IPS DF 6.9 (cell line): ENCODE results near the gene TOP2A.
A peak's percentile ranks its signal among the peaks of the same experiment; 100 is the strongest.

Source experiments
- DNase-seq: peaks from one replicate; pipeline ENCODE4 v3.0.0-alpha.2; 2013; ENCODE audit warnings: low read depth, low spot score
- H3K27ac ChIP-seq: one replicate; pipeline ENCODE4 v1.5.1; 2013; ENCODE audit warnings: low read length, control low read depth
- H3K27me3 ChIP-seq: 2 replicates; pipeline ENCODE4 v1.6.1; 2013; ENCODE audit warnings: mild to moderate bottlenecking, low read length; ENCODE audit not compliant: control insufficient read depth, insufficient read depth
- H3K36me3 ChIP-seq: 2 replicates; pipeline ENCODE4 v1.6.1; 2013; ENCODE audit warnings: low read length; ENCODE audit not compliant: control insufficient read depth, insufficient read depth
- H3K4me1 ChIP-seq: 2 replicates; pipeline ENCODE4 v1.6.1; 2013; ENCODE audit warnings: low read length; ENCODE audit not compliant: control insufficient read depth, insufficient read depth
- H3K4me3 ChIP-seq: 2 replicates; pipeline ENCODE4 v1.5.1; 2013; ENCODE audit warnings: mild to moderate bottlenecking, low read length
- H3K9me3 ChIP-seq: 2 replicates; pipeline ENCODE4 v1.6.1; 2013; ENCODE audit warnings: low read length, inconsistent platforms; ENCODE audit not compliant: control insufficient read depth, insufficient read depth
- WGBS: extraction: QIAGEN DNeasy Blood & Tissue Kit; methylation state at CpG from one replicate; pipeline ENCODE4 v1.1.7; 2013; ENCODE audit warnings: mixed read lengths, missing lambda C conversion rate; ENCODE audit not compliant: insufficient read length, insufficient coverage; 5-methylcytosine and 5-hydroxymethylcytosine counted together

Gene TOP2A

GRCh38 chr17:40452216-40452787 is 34.6 kb upstream of the TOP2A start:
- H3K36me3 ChIP-seq, result peaks cover 22% of the 10 kb centered on the region

GRCh38 chr17:40451420-40451819 is 33.7 kb upstream of the TOP2A start:
- Histone ChIP-seq H3K27ac (no peak overlapping the region), H3K4me1 (0 out of 2 replicates have a peak, but pooled peaks cover 1% of the 10 kb centered on the region), H3K27me3 (no peaks in the 10 kb centered on the region), H3K4me3 (no peak overlapping the region), H3K36me3 (peaks cover 17% of the 10 kb centered on the region), H3K9me3 (no peaks in the 10 kb centered on the region)
- no CpG with 5 or more reads among the region's 6 CpGs for WGBS
- no peak for DNase-seq

More at GRCh38 chr17:40452216-40452787, 34.6 kb upstream of the TOP2A start:
- no peak for DNase-seq
- WGBS, result no CpG with 5 or more reads among the region's 7 CpGs
- Histone ChIP-seq H3K9me3 (no peaks in the 10 kb centered on the region), H3K27ac (no peak overlapping the region), H3K27me3 (no peaks in the 10 kb centered on the region), H3K4me3 (no peak overlapping the region), H3K4me1 (0 out of 2 replicates have a peak, but pooled peaks cover 1% of the 10 kb centered on the region)

GRCh38 chr17:40450175-40450574 is 32.5 kb upstream of the TOP2A start:
- Histone ChIP-seq H3K27me3 (no peaks in the 10 kb centered on the region), H3K9me3 (no peaks in the 10 kb centered on the region), H3K27ac (no peak overlapping the region), H3K4me1 (peaks cover 2% of the 10 kb centered on the region; the same call in 1 of the 2 replicates), H3K36me3 (peaks cover 15% of the 10 kb centered on the region), H3K4me3 (no peak overlapping the region)
- WGBS, result no CpG with 5 or more reads among the region's 3 CpGs
- DNase-seq, result peak; percentile 47

- Histone ChIP-seq H3K36me3 (peaks cover 6% of the 10 kb centered on the region), H3K27ac (no peak overlapping the region), H3K4me1 (peaks cover 3% of the 10 kb centered on the region), H3K27me3 (no peaks in the 10 kb centered on the region), H3K4me3 (no peak overlapping the region), H3K9me3 (no peaks in the 10 kb centered on the region)
- DNase-seq, result no peak
- WGBS, result no CpG with 5 or more reads among the region's 7 CpGs
These were observed 31.1 kb upstream of the TOP2A start for GRCh38 chr17:40448639-40449261.

GRCh38 chr17:40448213-40448638 is 30.5 kb upstream of the TOP2A start:
- no peak overlapping the region for H3K27ac ChIP-seq
- DNase-seq, result no peak
- H3K9me3 ChIP-seq, result no peaks in the 10 kb centered on the region
- H3K4me1 ChIP-seq, result peaks cover 3% of the 10 kb centered on the region
- H3K36me3 ChIP-seq, result peaks cover 4% of the 10 kb centered on the region; the same call in 1 of the 2 replicates
- WGBS, result no CpG with 5 or more reads among the region's 8 CpGs
- no peak overlapping the region for H3K4me3 ChIP-seq
- no peaks in the 10 kb centered on the region for H3K27me3 ChIP-seq

- Histone ChIP-seq H3K27ac (no peak overlapping the region), H3K4me3 (no peak overlapping the region), H3K9me3 (no peaks in the 10 kb centered on the region), H3K36me3 (peaks cover under 1% of the 10 kb centered on the region; the same call in 1 of the 2 replicates), H3K27me3 (no peaks in the 10 kb centered on the region), H3K4me1 (peaks cover 3% of the 10 kb centered on the region)
- no CpG with 5 or more reads among the region's 4 CpGs for WGBS
- DNase-seq, result no peak
These were observed 30.1 kb upstream of the TOP2A start for GRCh38 chr17:40447806-40448205.

GRCh38 chr17:40447148-40447644 is 29.5 kb upstream of the TOP2A start:
- Histone ChIP-seq H3K4me1 (peaks cover 6% of the 10 kb centered on the region), H3K9me3 (no peaks in the 10 kb centered on the region), H3K27ac (no peak overlapping the region), H3K36me3 (no peaks in the 10 kb centered on the region), H3K27me3 (no peaks in the 10 kb centered on the region), H3K4me3 (no peak overlapping the region)
- no CpG with 5 or more reads among the region's 8 CpGs for WGBS
- DNase-seq, result no peak

GRCh38 chr17:40445751-40446468 is 28.2 kb upstream of the TOP2A start:
- Histone ChIP-seq H3K4me1 (peaks cover 6% of the 10 kb centered on the region), H3K27ac (no peak overlapping the region), H3K36me3 (no peaks in the 10 kb centered on the region), H3K4me3 (no peak overlapping the region), H3K27me3 (no peaks in the 10 kb centered on the region), H3K9me3 (no peaks in the 10 kb centered on the region)
- WGBS, result no CpG with 5 or more reads among the region's 11 CpGs
- no peak for DNase-seq

GRCh38 chr17:40443988-40444899 is 26.5 kb upstream of the TOP2A start:
- Histone ChIP-seq H3K36me3 (no peaks in the 10 kb centered on the region), H3K9me3 (no peaks in the 10 kb centered on the region), H3K4me1 (peaks cover 6% of the 10 kb centered on the region), H3K27me3 (no peaks in the 10 kb centered on the region), H3K4me3 (peak overlapping the region; percentile 38; the same call in 1 of the 2 replicates), H3K27ac (no peak overlapping the region)
- no peak for DNase-seq
- WGBS, result no CpG with 5 or more reads among the region's 15 CpGs
